ENCODE measurements around the gene SLIT3.

DNA sequence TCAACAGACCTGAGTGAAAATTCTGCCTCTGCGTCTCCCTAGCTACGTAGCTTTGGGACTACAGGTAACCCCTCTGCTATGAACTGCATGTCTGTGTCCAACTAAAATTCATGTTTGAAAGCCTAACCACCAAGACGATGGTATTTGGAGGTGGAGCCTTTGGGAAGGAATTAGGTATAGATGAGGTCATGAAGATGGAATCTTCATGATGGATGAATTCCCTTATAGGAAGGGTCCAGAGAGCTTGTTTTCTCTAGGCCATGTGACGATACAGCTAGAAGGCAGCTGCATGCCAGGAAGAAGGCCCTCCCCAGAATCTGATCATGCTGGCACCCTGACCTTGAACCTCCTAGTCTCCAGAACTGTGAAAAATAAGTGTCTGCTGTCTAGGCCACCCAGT is 296.4 kb downstream of the SLIT3 start:
- no peak for TF ChIP-seq POLR2A (IDR thresholded peaks at IDR 0.05; ENCODE audit: low read length)
- TF ChIP-seq GATA1 (IDR thresholded peaks at IDR 0.05; ENCODE audit: low read depth, low read length), result no peak

Data from erythroblast (primary cell).